HEK293 (cell line): ENCODE results near the gene ATAD2B.

Experiments used
- CTCF ChIA-PET: fragments of 350-600 bp; formaldehyde crosslinking; extraction: SDS; loops from one replicate; lab custom pipeline; 2021; ENCODE audit warnings: antibody characterized with exemption; lab: Yijun Ruan, JAX
- POLR2A ChIA-PET: fragments of 300-600 bp; formaldehyde crosslinking; extraction: SDS; loops from one replicate; lab custom pipeline; 2020; ENCODE audit warnings: antibody characterized with exemption, inconsistent platforms; lab: Yijun Ruan, JAX
- H3K27ac ChIP-seq: fragments of 200-500 bp; sonication (Bioruptor generic); 2 replicates; pipeline ENCODE4 v1.5.1; 2014; ENCODE audit warnings: low read depth, low read length, control low read depth, inconsistent platforms; ENCODE audit errors: extremely low read depth
- H3K36me3 ChIP-seq, 2 experiments: fragments of 200-500 bp in 1 of 2; sonication (Bioruptor generic) in 1 of 2; 1 replicate in 1 of 2; 2 replicates in 1 of 2; pipeline ENCODE4 v1.5.1; 2014 to 2017; ENCODE audit warnings: inconsistent platforms in 2 of 2, low read length in 2 of 2; ENCODE audit not compliant: control insufficient read depth in 2 of 2, insufficient read depth in 1 of 2
- H3K4me1 ChIP-seq: fragments of 200-500 bp; sonication (Bioruptor generic); 2 replicates; pipeline ENCODE4 v1.5.1; 2014; ENCODE audit warnings: mild to moderate bottlenecking, low read length, inconsistent platforms; ENCODE audit not compliant: control insufficient read depth, insufficient read depth
- H3K4me3 ChIP-seq: 2 replicates; pipeline ENCODE4 v1.5.1; 2011; ENCODE audit warnings: low read depth, mild to moderate bottlenecking, control low read depth, low read length, moderate library complexity
- H3K9me3 ChIP-seq: fragments of 200-500 bp; sonication (Bioruptor generic); 2 replicates; pipeline ENCODE4 v1.5.1; 2014; ENCODE audit warnings: low read depth, low read length, inconsistent platforms; ENCODE audit not compliant: control insufficient read depth, insufficient read depth
- KLF10 ChIP-seq: fragments of 450-650 bp; IDR thresholded peaks from 2 replicates; pipeline ENCODE4 v1.5.1; 2018; ENCODE audit warnings: missing biosample characterization, mild to moderate bottlenecking, missing genetic modification characterization
- MEIS1 ChIP-seq: sonication (generic); formaldehyde crosslinking; IDR thresholded peaks from 2 replicates; pipeline ENCODE4 v1.8.1; 2022; ENCODE audit warnings: missing genetic modification reagents, mild to moderate bottlenecking, borderline replicate concordance
- REST ChIP-seq: fragments of 450-650 bp; formaldehyde crosslinking; IDR thresholded peaks from 2 replicates; pipeline ENCODE4 v1.5.1; 2016; ENCODE audit warnings: missing biosample characterization, missing genetic modification characterization
- SETDB1 ChIP-seq: IDR thresholded peaks from one replicate; pipeline ENCODE4 v1.6.1; 2017; ENCODE audit warnings: mild to moderate bottlenecking, low read length, moderate library complexity, mixed read lengths; ENCODE audit not compliant: insufficient read length
- ZBTB44 ChIP-seq: fragments of 450-650 bp; IDR thresholded peaks from 2 replicates; pipeline ENCODE4 v1.5.1; 2018; ENCODE audit warnings: missing biosample characterization, mild to moderate bottlenecking, missing genetic modification characterization
- ZEB2 ChIP-seq: fragments of 450-650 bp; formaldehyde crosslinking; IDR thresholded peaks from 2 replicates; pipeline ENCODE4 v1.5.1; 2016; ENCODE audit warnings: missing biosample characterization, missing genetic modification characterization
- ZNF114 ChIP-seq: fragments of 450-650 bp; formaldehyde crosslinking; IDR thresholded peaks from 2 replicates; pipeline ENCODE4 v1.5.0; 2017; ENCODE audit warnings: missing biosample characterization, missing genetic modification characterization
- ZNF19 ChIP-seq: fragments of 450-650 bp; formaldehyde crosslinking; IDR thresholded peaks from 2 replicates; pipeline ENCODE4; 2016; ENCODE audit warnings: missing biosample characterization, missing genetic modification characterization, low read depth
- ZNF248 ChIP-seq: fragments of 450-650 bp; formaldehyde crosslinking; IDR thresholded peaks from 2 replicates; pipeline ENCODE4 v1.5.1; 2017; ENCODE audit warnings: missing biosample characterization, missing genetic modification characterization
- ZNF324 ChIP-seq: fragments of 450-650 bp; formaldehyde crosslinking; IDR thresholded peaks from 2 replicates; pipeline ENCODE4 v1.5.1; 2016; ENCODE audit warnings: missing biosample characterization, missing genetic modification characterization
- ZNF350 ChIP-seq: fragments of 450-650 bp; formaldehyde crosslinking; IDR thresholded peaks from 2 replicates; pipeline ENCODE4 v1.5.0; 2017; ENCODE audit warnings: missing biosample characterization, mild to moderate bottlenecking, missing genetic modification characterization
- ZNF366 ChIP-seq: fragments of 450-650 bp; formaldehyde crosslinking; conservative IDR thresholded peaks from 2 replicates; pipeline ENCODE4 v1.5.1; 2016; ENCODE audit warnings: missing biosample characterization, missing genetic modification characterization
- ZNF398 ChIP-seq: fragments of 450-650 bp; formaldehyde crosslinking; IDR thresholded peaks from 2 replicates; pipeline ENCODE4 v1.5.1; 2017; ENCODE audit warnings: missing biosample characterization, missing genetic modification characterization
- ZNF433 ChIP-seq: fragments of 450-650 bp; formaldehyde crosslinking; IDR thresholded peaks from 2 replicates; pipeline ENCODE4 v1.5.1; 2016; ENCODE audit warnings: missing biosample characterization, missing genetic modification characterization, low read depth
- ZNF449 ChIP-seq: fragments of 450-650 bp; formaldehyde crosslinking; IDR thresholded peaks from 2 replicates; pipeline ENCODE4 v1.5.1; 2017; ENCODE audit warnings: missing biosample characterization, mild to moderate bottlenecking, missing genetic modification characterization, moderate library complexity
- ZNF510 ChIP-seq: fragments of 450-650 bp; formaldehyde crosslinking; IDR thresholded peaks from 2 replicates; pipeline ENCODE4 v1.5.1; 2018; ENCODE audit warnings: mild to moderate bottlenecking, missing genetic modification characterization, missing biosample characterization; ENCODE audit not compliant: insufficient replicate concordance
- ZNF580 ChIP-seq: fragments of 450-650 bp; formaldehyde crosslinking; IDR thresholded peaks from 2 replicates; pipeline ENCODE4 v1.5.1; 2016; ENCODE audit warnings: missing biosample characterization, missing genetic modification characterization
- ZNF677 ChIP-seq: fragments of 450-650 bp; IDR thresholded peaks from 2 replicates; pipeline ENCODE4 v1.5.0; 2018; ENCODE audit warnings: missing biosample characterization, mild to moderate bottlenecking, missing genetic modification characterization, moderate library complexity
- ZSCAN23 ChIP-seq: fragments of 450-650 bp; formaldehyde crosslinking; IDR thresholded peaks from 2 replicates; pipeline ENCODE4 v1.5.1; 2016; ENCODE audit warnings: missing biosample characterization, missing genetic modification characterization

ATAD2B gene

GRCh38 chr2:23943666-23944065, 16.7 kb upstream of the ATAD2B start (continued):
- TF ChIP-seq ZSCAN23 (tag by site-specific recombination): no peak
- TF ChIP-seq ZNF350 (tag by site-specific recombination): no peak
- no peak for TF ChIP-seq REST
- no peak for TF ChIP-seq ZNF510 (tag by site-specific recombination)
- no peak for TF ChIP-seq ZBTB44 (tag by site-specific recombination)
- TF ChIP-seq ZNF19 (tag by site-specific recombination): no peak
- TF ChIP-seq ZNF677 (tag by site-specific recombination): no peak

- no peak for TF ChIP-seq MEIS1 (CRISPR knock-in tag)
- TF ChIP-seq ZNF433: no peak
- TF ChIP-seq ZNF398 (tag by site-specific recombination): no peak
- TF ChIP-seq ZNF114: no peak
- no peak for TF ChIP-seq ZNF580 (tag by site-specific recombination)
- TF ChIP-seq ZNF366: no peak
- TF ChIP-seq ZNF449 (tag by site-specific recombination): no peak
- TF ChIP-seq ZNF248: no peak
- no peak for TF ChIP-seq ZEB2 (tag by site-specific recombination)
- no peak for TF ChIP-seq KLF10
- TF ChIP-seq SETDB1: no peak
- TF ChIP-seq ZNF324 (tag by site-specific recombination): no peak
- no peak overlapping the region for H3K27ac ChIP-seq
- CTCF ChIA-PET: interaction anchor here (0.7 kb wide), 1 partner anchor 16 kb away, joined by 5 read pairs; no protein-coding TSS in a partner anchor
- H3K4me1 ChIP-seq: peaks cover 12% of the 10 kb centered on the region
- POLR2A ChIA-PET: interaction anchor here (1.1 to 6.3 kb wide), 3 partner anchors 14 to 135 kb away, joined by 4 to 68 read pairs (median 18); partner anchors contain the start of gene ATAD2B
- no peaks in the 10 kb centered on the region for H3K9me3 ChIP-seq
- peaks cover 0 to 7% of the 10 kb centered on the region in 2 experiments; a peak in 2 of 3 replicates for H3K36me3 ChIP-seq
- H3K4me3 ChIP-seq: peak overlapping the region; percentile 88
Observed at GRCh38 chr2:23941644-23942043, 14.7 kb upstream of the ATAD2B start.
